Endothelial cell of umbilical vein (primary cell): ENCODE measurements around the gene SIPA1L3. TPM values are rescaled to one million over a fixed set of nuclear protein-coding genes. Genes with fewer than 3 reads are reported as not detected.

Experiments
- BruUV-seq: library from RNA; stranded (reverse); fragments of 400-500 nt; replicated peaks from 2 replicates; lab custom pipeline; 2021; lab: Mats Ljungman, UMichigan
- CTCF ChIA-PET: fragments of 300-600, 350-600 bp; sonication (Branson Sonifier 250); formaldehyde crosslinking; loops from one replicate; lab custom pipeline; 2021; ENCODE audit warnings: antibody characterized with exemption, inconsistent platforms; lab: Charles Lee
- POLR2A ChIA-PET: fragments of 300-600, 350-600 bp; sonication (Branson Sonifier 250); formaldehyde crosslinking; loops from one replicate; lab custom pipeline; 2021; ENCODE audit warnings: antibody characterized with exemption, inconsistent platforms; lab: Charles Lee
- DNase-seq: peaks from one replicate; pipeline ENCODE4 v3.0.0-alpha.2; 2011; ENCODE audit warnings: low read depth, low spot score
- FAIRE-seq: peaks from 2 replicates; lab custom pipeline; 2011; peaks lifted over from hg19 to GRCh38; lab: Jason Lieb, UNC
- H2AFZ ChIP-seq: 2 replicates; pipeline ENCODE4 v1.6.0; 2012; ENCODE audit warnings: low read depth, low read length, control low read depth, inconsistent platforms
- H3K27ac ChIP-seq: 2 replicates; pipeline ENCODE4 v1.5.1; 2011; ENCODE audit warnings: low read depth, mild to moderate bottlenecking, control low read depth, low read length, moderate library complexity; ENCODE audit not compliant: insufficient read depth
- H3K27me3 ChIP-seq, 2 experiments: 2 replicates each; pipeline versions ENCODE4 v1.6.0 to v1.6.1; 2011; ENCODE audit warnings: low read length in 2 of 2, mixed read lengths in 1 of 2; ENCODE audit not compliant: control insufficient read depth in 2 of 2, insufficient read depth in 2 of 2
- H3K36me3 ChIP-seq, 2 experiments: 2 replicates in 1 of 2; 3 replicates in 1 of 2; pipeline ENCODE4 v1.5.1; 2011; ENCODE audit warnings: low read length in 2 of 2, mild to moderate bottlenecking in 1 of 2, moderate library complexity in 1 of 2; ENCODE audit not compliant: control insufficient read depth in 2 of 2, insufficient read depth in 2 of 2; ENCODE audit errors: extremely low read depth in 1 of 2
- H3K4me1 ChIP-seq: 3 replicates; pipeline ENCODE4 v1.5.1; 2011; ENCODE audit warnings: mild to moderate bottlenecking, low read length; ENCODE audit not compliant: control insufficient read depth, insufficient read depth; ENCODE audit errors: extremely low read depth
- H3K4me2 ChIP-seq: 2 replicates; pipeline ENCODE4 v1.6.1; 2011; ENCODE audit warnings: low read length, control low read depth, mixed read lengths; ENCODE audit not compliant: insufficient read depth
- H3K4me3 ChIP-seq, 3 experiments: fragments of 200-600 bp in 1 of 3; sonication (generic), shearing (Covaris generic) in 1 of 3; replicated peaks in 1 of 3; 2 replicates each; pipeline ENCODE4 v1.5.1; 2011 to 2016; ENCODE audit warnings: control low read depth in 3 of 3, low read length in 3 of 3, mild to moderate bottlenecking in 2 of 3, inconsistent platforms in 1 of 3, low read depth in 1 of 3, moderate library complexity in 1 of 3; ENCODE audit not compliant: insufficient read depth in 1 of 3
- H3K79me2 ChIP-seq: 2 replicates; pipeline ENCODE4 v1.6.0; 2012; ENCODE audit warnings: low read length, inconsistent platforms; ENCODE audit not compliant: control insufficient read depth, insufficient read depth
- H3K9ac ChIP-seq: replicated peaks from 2 replicates; pipeline ENCODE3; 2011; ENCODE audit warnings: low read length, control low read depth; ENCODE audit not compliant: insufficient read depth; ENCODE audit errors: extremely low read depth
- H3K9me1 ChIP-seq: replicated peaks from 3 replicates; pipeline ENCODE4 v1.6.0; 2011; ENCODE audit warnings: mild to moderate bottlenecking, low read length; ENCODE audit not compliant: control insufficient read depth, insufficient read depth; ENCODE audit errors: extremely low read depth
- H3K9me3 ChIP-seq: replicated peaks from 2 replicates; pipeline ENCODE4 v1.5.1; 2012; ENCODE audit warnings: low read length, inconsistent platforms; ENCODE audit not compliant: control insufficient read depth, insufficient read depth
- H4K20me1 ChIP-seq: replicated peaks from 2 replicates; pipeline ENCODE3; 2011; ENCODE audit warnings: mild to moderate bottlenecking, low read length; ENCODE audit not compliant: control insufficient read depth, insufficient read depth; ENCODE audit errors: extremely low read depth
- CTCF ChIP-seq, 2 donors: IDR thresholded peaks; 1 replicate in 1 of 2; 2 replicates in 1 of 2; pipeline ENCODE4 v1.5.1; 2011; ENCODE audit warnings: low read length in 2 of 2, mild to moderate bottlenecking in 2 of 2, moderate library complexity in 2 of 2, control low read depth in 1 of 2, inconsistent platforms in 1 of 2, low read depth in 1 of 2; ENCODE audit not compliant: insufficient read depth in 1 of 2; ENCODE audit errors: extremely low read depth in 1 of 2
- EZH2 ChIP-seq: IDR thresholded peaks from 2 replicates; pipeline ENCODE4 v1.6.1; 2012; ENCODE audit warnings: borderline replicate concordance, low read depth, mild to moderate bottlenecking, moderate library complexity, low read length, inconsistent platforms; ENCODE audit not compliant: severe bottlenecking
- FOS ChIP-seq: IDR thresholded peaks from 2 replicates; pipeline ENCODE4 v1.6.1; 2011; ENCODE audit warnings: mild to moderate bottlenecking, low read length, moderate library complexity, borderline replicate concordance; ENCODE audit not compliant: insufficient read depth
- GATA2 ChIP-seq: IDR thresholded peaks from 2 replicates; pipeline ENCODE4 v1.7.0; 2011; ENCODE audit warnings: low read depth, mild to moderate bottlenecking, moderate library complexity, mixed read lengths, low read length; ENCODE audit not compliant: insufficient read length, insufficient read depth
- JUN ChIP-seq: IDR thresholded peaks from 2 replicates; pipeline ENCODE4 v1.6.1; 2011; ENCODE audit warnings: borderline replicate concordance, low read depth; ENCODE audit not compliant: insufficient read length, insufficient read depth
- POLR2AphosphoS5 ChIP-seq: IDR thresholded peaks from 2 replicates; pipeline ENCODE4 v1.6.1; 2012; ENCODE audit warnings: low read depth, mild to moderate bottlenecking, control low read depth, low read length, moderate library complexity; ENCODE audit not compliant: insufficient read depth
- dilution Hi-C: fragments of 300-500 bp; cut with MboI; formaldehyde crosslinking; loops from one replicate; pipeline ENCODE4 v1.15.0; 2019; ENCODE audit warnings: low sequenced_read_pairs; ENCODE audit not compliant: extremely low pct_ligation_motif_present
- intact Hi-C: fragments of 100-400 bp; cut with micrococcal nuclease; formaldehyde crosslinking; loops from one replicate; pipeline ENCODE4 v1.10.0; 2022
- polyA plus RNA-seq, 4 experiments: library from polyadenylated mRNA; depleted of rRNA in 3 of 4; stranded (reverse) in 3 of 4; unstranded in 1 of 4; fragments of >200 nt; gene quantifications; 2 replicates each; pipeline versions ENCODE4 v1.2.1 to v1.2.3, GENCODE V29; 2011 to 2012; ENCODE audit warnings: missing spikeins in 1 of 4
- total RNA-seq: library from RNA; stranded (reverse); gene quantifications from 2 replicates; pipeline ENCODE4 v1.2.3, GENCODE V29; 2021
- TF ChIP-seq, protein P1 (sequence below): IDR thresholded peaks from 2 replicates; pipeline ENCODE4 v1.6.1; 2011; ENCODE audit not compliant: insufficient read depth, insufficient read length

SIPA1L3 gene
- total and polyA plus RNA-seq, 2 donors (not counting 3 experiments of a cell fraction or from before 2014, with no cell fraction given), result 14.2 to 47.2 TPM

DNA sequence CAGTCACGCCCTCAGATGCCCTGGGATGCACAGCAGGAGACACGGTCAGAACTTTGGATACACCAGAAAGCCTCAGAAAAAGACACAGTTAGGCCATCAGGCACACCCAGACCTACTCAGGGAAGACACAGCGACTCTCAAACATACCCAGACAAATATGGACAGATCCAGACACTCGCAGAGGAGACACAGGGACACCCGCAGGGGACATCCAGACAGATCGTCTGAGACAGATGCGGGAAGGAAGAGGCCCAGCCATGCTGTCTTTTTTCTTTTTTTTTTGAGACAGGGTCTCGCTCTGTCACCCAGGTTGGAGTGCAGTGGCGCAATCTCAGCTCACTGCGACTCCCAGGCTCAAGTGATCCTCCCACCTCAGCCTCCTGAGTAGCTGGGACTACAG lies 312.2 kb downstream of the SIPA1L3 start:
- FAIRE-seq (no peak), DNase-seq (no peak)
- no peak overlapping the region for H2AFZ ChIP-seq
- ChIA-PET POLR2A (no interaction called here), CTCF (interaction anchor here (3.3 kb wide), 1 partner anchor 317 kb away, joined by 11 read pairs; no protein-coding TSS in a partner anchor)
- H4K20me1 ChIP-seq, result no peaks in the 10 kb centered on the region
- dilution Hi-C loops (no loop called here), intact Hi-C loops (no loop called here)
- H3K36me3 ChIP-seq, result no peaks in the 10 kb centered on the region
- H3K4me1 ChIP-seq, result peaks cover 4% of the 10 kb centered on the region
- H3K79me2 ChIP-seq, result no peaks in the 10 kb centered on the region
- no peaks in the 10 kb centered on the region for H3K9me3 ChIP-seq
- no peak overlapping the region for H3K27ac ChIP-seq
- TF ChIP-seq EZH2 (no peak), CTCF (IDR thresholded peaks at IDR 0.05; ENCODE audit: extremely low read depth in 1 of 2, insufficient read depth in 1 of 2, low read depth in 1 of 2, low read length in 2 of 2) (no peak)
- no peak overlapping the region for H3K4me3 ChIP-seq
- H3K27me3 ChIP-seq, result no peaks in the 10 kb centered on the region
- no peak overlapping the region for H3K4me2 ChIP-seq
- no peaks in the 10 kb centered on the region for H3K9me1 ChIP-seq
- no peak overlapping the region for H3K9ac ChIP-seq
- BruUV-seq, result no TSS peak

DNA sequence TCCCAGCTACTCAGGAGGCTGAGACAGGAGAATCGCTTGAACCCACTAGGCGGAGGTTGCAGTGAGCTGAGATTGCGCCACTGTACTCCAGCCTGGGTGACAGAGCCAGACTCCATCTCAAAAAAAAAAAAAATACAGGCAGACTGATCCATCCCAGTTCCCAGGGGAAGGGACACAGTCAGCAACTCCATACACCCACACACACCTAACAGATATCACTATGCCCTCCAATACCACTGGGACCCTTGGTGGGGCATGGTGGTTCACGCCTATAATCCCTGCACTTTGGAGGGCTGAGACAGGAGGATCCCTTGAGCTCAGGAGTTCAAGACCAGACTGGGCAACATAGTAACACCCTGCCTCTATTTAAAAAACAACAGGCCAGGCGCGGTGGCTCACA lies 314.4 kb downstream of the SIPA1L3 start:
- Histone ChIP-seq H3K9me3 (no peaks in the 10 kb centered on the region), H3K9ac (no peak overlapping the region), H3K79me2 (no peaks in the 10 kb centered on the region), H3K4me2 (no peak overlapping the region), H3K4me3 (no peak overlapping the region), H3K4me1 (peaks cover 4% of the 10 kb centered on the region), H3K27me3 (no peaks in the 10 kb centered on the region), H3K27ac (no peak overlapping the region), H3K36me3 (no peaks in the 10 kb centered on the region), H4K20me1 (no peaks in the 10 kb centered on the region), H3K9me1 (no peaks in the 10 kb centered on the region), H2AFZ (no peak overlapping the region)
- TF ChIP-seq POLR2AphosphoS5 (no peak), EZH2 (no peak), CTCF (IDR thresholded peaks at IDR 0.05; ENCODE audit: extremely low read depth in 1 of 2, insufficient read depth in 1 of 2, low read depth in 1 of 2, low read length in 2 of 2) (no peak), GATA2 (no peak), JUN (no peak), FOS (no peak)
- TF ChIP-seq, protein P1, sequence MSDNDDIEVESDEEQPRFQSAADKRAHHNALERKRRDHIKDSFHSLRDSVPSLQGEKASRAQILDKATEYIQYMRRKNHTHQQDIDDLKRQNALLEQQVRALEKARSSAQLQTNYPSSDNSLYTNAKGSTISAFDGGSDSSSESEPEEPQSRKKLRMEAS, result no peak
- DNase-seq (no peak), FAIRE-seq (no peak)
- dilution Hi-C loops (no loop called here), intact Hi-C loops (loop anchor here (10.0 kb wide), 1 partner anchor 217 kb away; no protein-coding TSS in a partner anchor)
- no TSS peak for BruUV-seq
- ChIA-PET CTCF (interaction anchor here (1.2 to 3.3 kb wide), 2 partner anchors 79 to 319 kb away, joined by 3 to 11 read pairs; no protein-coding TSS in a partner anchor), POLR2A (no interaction called here)
